ENCODE data around the gene GPC3. TPM values are rescaled to one million over a fixed set of nuclear protein-coding genes. Genes with fewer than 3 reads are reported as not detected.

GPC3 gene
- total and polyA plus RNA-seq, 2 of the 4 experiments (the other 2 are of a cell fraction) = not detected

DNA sequence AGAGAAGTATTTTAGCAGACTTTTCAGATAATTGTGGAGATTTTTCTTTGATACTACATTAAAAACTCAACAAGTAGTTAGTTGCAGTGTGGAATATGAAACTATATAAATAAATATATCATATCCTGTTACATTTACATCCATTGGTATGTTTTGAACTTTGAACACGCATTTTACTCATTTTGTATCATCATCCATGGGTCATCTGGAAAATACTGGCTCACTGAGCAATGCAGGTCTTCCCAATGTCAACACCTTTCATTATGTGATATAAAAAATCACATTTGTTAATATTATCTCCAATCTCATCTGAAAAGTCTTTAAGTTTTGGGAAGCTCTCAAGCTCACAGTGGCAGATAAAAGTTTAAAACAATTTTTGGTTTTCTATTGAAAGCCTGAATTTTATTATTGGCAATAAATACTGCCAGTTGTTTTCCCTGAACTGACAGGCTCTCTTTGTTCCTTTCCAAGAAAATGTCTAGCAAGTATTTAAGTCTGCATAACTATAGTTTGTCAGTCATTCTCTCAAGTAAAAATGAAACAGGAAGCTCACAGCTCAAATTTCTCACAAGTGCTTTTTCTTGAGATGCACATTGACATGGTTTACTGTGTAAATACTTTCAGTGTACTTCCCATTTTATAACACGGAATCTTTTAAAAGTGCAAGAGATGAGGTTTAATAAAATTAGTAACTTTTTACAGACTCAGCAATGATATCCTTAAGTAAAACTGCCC lies 386.6 kb downstream of the GPC3 start:
- no peak overlapping the region for H3K4ac ChIP-seq (ENCODE audit: low read depth, low read length)
- H3K27ac ChIP-seq (ENCODE audit: insufficient read depth, low read length) = no peak overlapping the region
- H2BK5ac ChIP-seq (ENCODE audit: low read depth, low read length, poor library complexity, severe bottlenecking) = no peak overlapping the region
- ATAC-seq (ENCODE audit: low read depth) (no peak), DNase-seq (no peak)
- no peak overlapping the region for H2AK9ac ChIP-seq (replicated peaks; ENCODE audit: low read depth, low read length, poor library complexity)
- CTCF ChIA-PET = no interaction called here
- no peak overlapping the region for H3K18ac ChIP-seq (ENCODE audit: low read depth, low read length)
- H3K4me2 ChIP-seq (ENCODE audit: low read depth, low read length) = no peak overlapping the region
- H4K8ac ChIP-seq (ENCODE audit: low read depth in 2 of 2, low read length in 2 of 2) = no peak overlapping the region
- H3K36me3 ChIP-seq (ENCODE audit: control insufficient read depth, insufficient read depth, low read length) = no peaks in the 10 kb centered on the region
- H3K4me1 ChIP-seq (ENCODE audit: control insufficient read depth, insufficient read depth, low read length) = no peaks in the 10 kb centered on the region
- H2AK5ac ChIP-seq (ENCODE audit: low read depth, low read length) = no peak overlapping the region
- H4K20me1 ChIP-seq (ENCODE audit: insufficient read depth, low read length) = no peaks in the 10 kb centered on the region
- no peak overlapping the region for H2BK20ac ChIP-seq (ENCODE audit: low read depth, low read length)
- H3K9me3 ChIP-seq (ENCODE audit: control insufficient read depth, insufficient read depth, low read length) = no peaks in the 10 kb centered on the region
- H2BK120ac ChIP-seq (ENCODE audit: low read depth, low read length) = no peak overlapping the region
- dilution Hi-C loops (cut with HindIII; ENCODE audit: low sequenced_read_pairs, unreplicated experiment) = no loop called here
- no peak overlapping the region for H4K5ac ChIP-seq (ENCODE audit: low read depth, low read length)
- no peak overlapping the region for H2AFZ ChIP-seq (replicated peaks; ENCODE audit: low read length, poor library complexity)
- no peak overlapping the region for H3K56ac ChIP-seq (ENCODE audit: extremely low read depth, insufficient read depth, low read length)
- no peaks in the 10 kb centered on the region for H3K9me1 ChIP-seq (ENCODE audit: insufficient read depth, low read length)
- WGBS, 2 experiments (ENCODE audit: extremely low coverage in 2 of 2, insufficient read length in 1 of 2) = no CpG with 5 or more reads among the region's 2 CpGs
- in situ Hi-C loops (cut with MboI; ENCODE audit: low sequenced_read_pairs) = no loop called here
- H2BK15ac ChIP-seq (ENCODE audit: low read depth, low read length) = no peak overlapping the region
- no peak overlapping the region for H3K14ac ChIP-seq (replicated peaks; ENCODE audit: low read depth, low read length)
- H3K4me3 ChIP-seq (ENCODE audit: insufficient read depth, low read depth, low read length) = no peak overlapping the region
- intact Hi-C loops (cut with micrococcal nuclease) = no loop called here
- no TSS peak for BruUV-seq (replicated peaks)
- H4K91ac ChIP-seq (ENCODE audit: insufficient read depth, low read depth, low read length) = no peak overlapping the region
- no peak overlapping the region for H3K23ac ChIP-seq (ENCODE audit: low read depth, low read length)
- H3K79me1 ChIP-seq (ENCODE audit: low read depth in 1 of 2, low read length in 2 of 2) = no peaks in the 10 kb centered on the region
- POLR2A ChIA-PET (ENCODE audit: unreplicated experiment) = no interaction called here
- TF ChIP-seq MAZ (IDR thresholded peaks at IDR 0.05; ENCODE audit: borderline replicate concordance, low read depth, low read length) (no peak), CEBPB (IDR thresholded peaks at IDR 0.05; ENCODE audit: low read depth, low read length) (no peak), SMC3 (IDR thresholded peaks at IDR 0.05; ENCODE audit: low read depth, low read length) (no peak), NFE2L2 (IDR thresholded peaks at IDR 0.05; ENCODE audit: low read depth, low read length) (no peak), RAD21 (IDR thresholded peaks at IDR 0.05; ENCODE audit: low read length) (no peak), MAFK (IDR thresholded peaks at IDR 0.05; ENCODE audit: low read depth, low read length) (no peak), RFX5 (IDR thresholded peaks at IDR 0.05; ENCODE audit: low read depth, low read length) (no peak), BHLHE40 (IDR thresholded peaks at IDR 0.05; ENCODE audit: low read depth, low read length) (no peak), POLR2A (IDR thresholded peaks at IDR 0.05; ENCODE audit: low read depth, low read length) (no peak), CHD1 (IDR thresholded peaks at IDR 0.05; ENCODE audit: low read depth, low read length) (no peak), FOS (IDR thresholded peaks at IDR 0.05; ENCODE audit: low read depth, low read length) (no peak), MXI1 (IDR thresholded peaks at IDR 0.05; ENCODE audit: borderline replicate concordance, low read depth, low read length) (no peak), RCOR1 (IDR thresholded peaks at IDR 0.05; ENCODE audit: insufficient replicate concordance, low read length) (no peak)
- TF ChIP-seq, protein P1, sequence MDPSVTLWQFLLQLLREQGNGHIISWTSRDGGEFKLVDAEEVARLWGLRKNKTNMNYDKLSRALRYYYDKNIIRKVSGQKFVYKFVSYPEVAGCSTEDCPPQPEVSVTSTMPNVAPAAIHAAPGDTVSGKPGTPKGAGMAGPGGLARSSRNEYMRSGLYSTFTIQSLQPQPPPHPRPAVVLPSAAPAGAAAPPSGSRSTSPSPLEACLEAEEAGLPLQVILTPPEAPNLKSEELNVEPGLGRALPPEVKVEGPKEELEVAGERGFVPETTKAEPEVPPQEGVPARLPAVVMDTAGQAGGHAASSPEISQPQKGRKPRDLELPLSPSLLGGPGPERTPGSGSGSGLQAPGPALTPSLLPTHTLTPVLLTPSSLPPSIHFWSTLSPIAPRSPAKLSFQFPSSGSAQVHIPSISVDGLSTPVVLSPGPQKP (IDR thresholded peaks at IDR 0.05; ENCODE audit: borderline replicate concordance, low read depth, low read length) = no peak
- TF ChIP-seq, protein P2, sequence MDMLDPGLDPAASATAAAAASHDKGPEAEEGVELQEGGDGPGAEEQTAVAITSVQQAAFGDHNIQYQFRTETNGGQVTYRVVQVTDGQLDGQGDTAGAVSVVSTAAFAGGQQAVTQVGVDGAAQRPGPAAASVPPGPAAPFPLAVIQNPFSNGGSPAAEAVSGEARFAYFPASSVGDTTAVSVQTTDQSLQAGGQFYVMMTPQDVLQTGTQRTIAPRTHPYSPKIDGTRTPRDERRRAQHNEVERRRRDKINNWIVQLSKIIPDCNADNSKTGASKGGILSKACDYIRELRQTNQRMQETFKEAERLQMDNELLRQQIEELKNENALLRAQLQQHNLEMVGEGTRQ (IDR thresholded peaks at IDR 0.05; ENCODE audit: low read depth, low read length) = no peak
- TF ChIP-seq, protein P3, sequence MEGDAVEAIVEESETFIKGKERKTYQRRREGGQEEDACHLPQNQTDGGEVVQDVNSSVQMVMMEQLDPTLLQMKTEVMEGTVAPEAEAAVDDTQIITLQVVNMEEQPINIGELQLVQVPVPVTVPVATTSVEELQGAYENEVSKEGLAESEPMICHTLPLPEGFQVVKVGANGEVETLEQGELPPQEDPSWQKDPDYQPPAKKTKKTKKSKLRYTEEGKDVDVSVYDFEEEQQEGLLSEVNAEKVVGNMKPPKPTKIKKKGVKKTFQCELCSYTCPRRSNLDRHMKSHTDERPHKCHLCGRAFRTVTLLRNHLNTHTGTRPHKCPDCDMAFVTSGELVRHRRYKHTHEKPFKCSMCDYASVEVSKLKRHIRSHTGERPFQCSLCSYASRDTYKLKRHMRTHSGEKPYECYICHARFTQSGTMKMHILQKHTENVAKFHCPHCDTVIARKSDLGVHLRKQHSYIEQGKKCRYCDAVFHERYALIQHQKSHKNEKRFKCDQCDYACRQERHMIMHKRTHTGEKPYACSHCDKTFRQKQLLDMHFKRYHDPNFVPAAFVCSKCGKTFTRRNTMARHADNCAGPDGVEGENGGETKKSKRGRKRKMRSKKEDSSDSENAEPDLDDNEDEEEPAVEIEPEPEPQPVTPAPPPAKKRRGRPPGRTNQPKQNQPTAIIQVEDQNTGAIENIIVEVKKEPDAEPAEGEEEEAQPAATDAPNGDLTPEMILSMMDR (conservative IDR thresholded peaks at IDR 0.05; ENCODE audit: low read depth, low read length) = no peak
- no peak overlapping the region for H3K9ac ChIP-seq (ENCODE audit: low read depth, low read length)
- no peaks in the 10 kb centered on the region; the same call in 1 of the 2 replicates for H3K27me3 ChIP-seq (ENCODE audit: control insufficient read depth, insufficient read depth, low read length)

All from IMR-90 (cell line).